HepG2 (cell line): ENCODE data around the gene RAMP3.

Experiments
- ATF2 ChIP-seq: sonication (generic); formaldehyde crosslinking; IDR thresholded peaks from 2 replicates; pipeline ENCODE4 v1.4.0; 2020; ENCODE audit warnings: missing genetic modification reagents
- CEBPB ChIP-seq: IDR thresholded peaks from 2 replicates; pipeline ENCODE4 v1.6.1; 2011; ENCODE audit warnings: low read depth, low read length, improper control_type of control experiment, borderline replicate concordance
- CTCF ChIP-seq: sonication (generic); formaldehyde crosslinking; IDR thresholded peaks from 2 replicates; pipeline ENCODE4 v1.5.0; 2020; ENCODE audit warnings: mild to moderate bottlenecking, missing genetic modification reagents, moderate library complexity
- MAFK ChIP-seq, 2 experiments: IDR thresholded peaks in 1 of 2; conservative IDR thresholded peaks in 1 of 2; 2 replicates each; pipeline ENCODE4 v1.6.1; 2011; ENCODE audit warnings: improper control_type of control experiment in 2 of 2, low read length in 2 of 2
- PRDM15 ChIP-seq: sonication (generic); formaldehyde crosslinking; IDR thresholded peaks from 2 replicates; pipeline ENCODE4 v1.4.0; 2020; ENCODE audit warnings: missing genetic modification reagents
- REST ChIP-seq, 2 experiments: IDR thresholded peaks; 2 replicates each; pipeline ENCODE4 v1.6.1; 2011 to 2012; ENCODE audit warnings: low read length in 2 of 2, borderline replicate concordance in 1 of 2, low read depth in 1 of 2, mild to moderate bottlenecking in 1 of 2, moderate library complexity in 1 of 2
- SAFB2 ChIP-seq: sonication (generic); formaldehyde crosslinking; IDR thresholded peaks from 2 replicates; pipeline ENCODE4 v1.5.1; 2020; ENCODE audit warnings: missing genetic modification reagents, low read depth, mild to moderate bottlenecking, borderline replicate concordance
- SMC3 ChIP-seq: IDR thresholded peaks from 2 replicates; pipeline ENCODE4 v1.6.1; 2011; ENCODE audit warnings: low read length, improper control_type of control experiment
- TAF1 ChIP-seq: sonication (generic); formaldehyde crosslinking; IDR thresholded peaks from 2 replicates; pipeline ENCODE4 v1.4.0; 2020; ENCODE audit warnings: missing genetic modification reagents
- ZNF263 ChIP-seq: sonication (generic); formaldehyde crosslinking; IDR thresholded peaks from 2 replicates; pipeline ENCODE4 v1.4.0; 2020; ENCODE audit warnings: missing genetic modification reagents
- ZNF3 ChIP-seq: IDR thresholded peaks from 2 replicates; pipeline ENCODE4 v1.7.0; 2017; ENCODE audit warnings: inconsistent platforms
- ZNF704 ChIP-seq: sonication (generic); formaldehyde crosslinking; IDR thresholded peaks from 2 replicates; pipeline ENCODE4 v1.8.1; 2023; ENCODE audit warnings: mild to moderate bottlenecking, inconsistent platforms, moderate library complexity, missing genetic modification reagents, borderline replicate concordance

GRCh38 chr7:45176091-45176490, 18.5 kb downstream of the RAMP3 start:
- no peak for TF ChIP-seq ZNF263 (CRISPR knock-in tag)
- no peak for TF ChIP-seq ZNF3 (CRISPR knock-in tag)
- no peak for TF ChIP-seq CTCF
- TF ChIP-seq REST (IDR thresholded peaks at IDR 0.05; ENCODE audit: borderline replicate concordance in 1 of 2, low read depth in 1 of 2, low read length in 2 of 2), result no peak
- TF ChIP-seq ZNF704 (CRISPR knock-in tag), result no peak
- TF ChIP-seq SAFB2, result no peak
- no peak for TF ChIP-seq SMC3
- TF ChIP-seq MAFK (conservative IDR thresholded peaks at IDR 0.05 in 1 of 2, IDR thresholded peaks at IDR 0.05 in 1 of 2; ENCODE audit: low read length in 2 of 2), result no peak
- no peak for TF ChIP-seq PRDM15 (CRISPR knock-in tag)
- TF ChIP-seq ATF2 (CRISPR knock-in tag), result no peak
- no peak for TF ChIP-seq CEBPB
- no peak for TF ChIP-seq TAF1 (CRISPR knock-in tag)
